Spleen (tissue), 7 donors: Measurements from ENCODE around the gene ABCC5.

Experiments used
- CTCF ChIP-seq, 11 experiments: fragments of 200-600 bp in 7 of 11; fragments of 450-650 bp in 4 of 11; sonication (generic) in 4 of 11; IDR thresholded peaks in 8 of 11; conservative IDR thresholded peaks in 3 of 11; 1 replicate in 7 of 11; 2 replicates in 4 of 11; pipeline versions ENCODE4 v1.4.0 to v1.8.0; 2016 to 2021; ENCODE audit warnings: antibody characterized with exemption in 11 of 11, inconsistent platforms in 4 of 11, mild to moderate bottlenecking in 1 of 11
- POLR2A ChIP-seq, 3 donors: fragments of 450-650 bp; IDR thresholded peaks; one replicate each; pipeline ENCODE4 v1.5.1; 2017; ENCODE audit warnings: antibody characterized with exemption in 3 of 3, mild to moderate bottlenecking in 1 of 3
- POLR2AphosphoS5 ChIP-seq, 3 donors: sonication (generic); formaldehyde crosslinking; IDR thresholded peaks; one replicate each; pipeline ENCODE4 v1.5.1; 2017; ENCODE audit warnings: antibody characterized with exemption in 3 of 3
- donor health status: DM: no; HTN: no; CAD: no; lungs with moderate emphysema.
- donor health status: DM: no; HTN: no; CAD: no.
- donor health status: DM: no; HTN: no; CAD: no.

GRCh38 chr3:184042617-184043016 is 24.9 kb upstream of the ABCC5 start:
- TF ChIP-seq CTCF (IDR thresholded peaks at IDR 0.05 in 8 of 11, conservative IDR thresholded peaks at IDR 0.05 in 3 of 11): no peak
- TF ChIP-seq POLR2A (IDR thresholded peaks at IDR 0.05): no peak
- TF ChIP-seq POLR2AphosphoS5 (IDR thresholded peaks at IDR 0.05): no peak
